SK-N-SH (cell line): ENCODE results near the gene BMPR1A. TPM values are rescaled to one million over a fixed set of nuclear protein-coding genes. Genes with fewer than 3 reads are reported as not detected.

Source experiments
- CTCF ChIA-PET: fragments of 300-600, 350-600 bp; formaldehyde crosslinking; extraction: SDS; loops from one replicate; lab custom pipeline; 2021; lab: Yijun Ruan, JAX
- POLR2A ChIA-PET: fragments of 350-600 bp; sonication (Branson Sonifier 250); formaldehyde crosslinking; extraction: SDS; loops from one replicate; lab custom pipeline; 2020; ENCODE audit warnings: antibody characterized with exemption, inconsistent platforms; lab: Yijun Ruan, JAX
- DNase-seq: peaks from one replicate; pipeline ENCODE4 v3.0.0; 2012
- H2AFZ ChIP-seq: fragments of 200-600 bp; sonication (generic); 2 replicates; pipeline ENCODE4 v1.8.1; 2016; ENCODE audit warnings: antibody characterized with exemption, mild to moderate bottlenecking, low read depth
- H3F3A ChIP-seq: fragments of 200-600 bp; sonication (generic); replicated peaks from 2 replicates; pipeline ENCODE3; 2016; ENCODE audit warnings: antibody characterized with exemption, mild to moderate bottlenecking; ENCODE audit not compliant: insufficient read depth
- H3K27ac ChIP-seq, 2 experiments: fragments of 200-500 bp in 1 of 2; fragments of 200-600 bp in 1 of 2; sonication (Bioruptor generic) in 1 of 2; sonication (generic), shearing (Covaris generic) in 1 of 2; 2 replicates each; pipeline versions ENCODE4 v1.5.1 to v1.6.1; 2014 to 2016; ENCODE audit warnings: low read depth in 2 of 2, inconsistent platforms in 1 of 2, low read length in 1 of 2, mild to moderate bottlenecking in 1 of 2, mixed read lengths in 1 of 2
- H3K27me3 ChIP-seq: fragments of 200-600 bp; sonication (generic), shearing (Covaris generic); 2 replicates; pipeline ENCODE4 v1.6.1; 2016; ENCODE audit warnings: mixed run types; ENCODE audit not compliant: insufficient read depth
- H3K36me3 ChIP-seq, 2 experiments: fragments of 200-500 bp in 1 of 2; fragments of 200-600 bp in 1 of 2; sonication (Bioruptor generic) in 1 of 2; sonication (generic) in 1 of 2; replicated peaks in 1 of 2; 2 replicates each; pipeline versions ENCODE3 to v1.5.1; 2014 to 2016; ENCODE audit warnings: low read length in 1 of 2, mild to moderate bottlenecking in 1 of 2; ENCODE audit not compliant: insufficient read depth in 2 of 2, control insufficient read depth in 1 of 2
- H3K4me1 ChIP-seq, 2 experiments: fragments of 200-500 bp in 1 of 2; fragments of 200-600 bp in 1 of 2; sonication (Bioruptor generic) in 1 of 2; sonication (generic), shearing (Covaris generic) in 1 of 2; 2 replicates each; pipeline versions ENCODE4 v1.5.1 to v1.6.1; 2014 to 2016; ENCODE audit warnings: low read depth in 1 of 2, low read length in 1 of 2, mixed run types in 1 of 2; ENCODE audit not compliant: insufficient read depth in 2 of 2, control insufficient read depth in 1 of 2
- H3K4me2 ChIP-seq: fragments of 200-600 bp; sonication (generic), shearing (Covaris generic); 2 replicates; pipeline ENCODE4 v1.6.1; 2017; ENCODE audit warnings: mixed run types
- H3K4me3 ChIP-seq, 2 experiments: fragments of 200-500 bp in 1 of 2; fragments of 200-600 bp in 1 of 2; sonication (Bioruptor generic) in 1 of 2; sonication (generic), shearing (Covaris generic) in 1 of 2; 2 replicates each; pipeline versions ENCODE4 v1.5.1 to v1.8.1; 2014 to 2016; ENCODE audit warnings: low read depth in 2 of 2, inconsistent platforms in 1 of 2, low read length in 1 of 2, mild to moderate bottlenecking in 1 of 2, mixed read lengths in 1 of 2, moderate library complexity in 1 of 2
- H3K79me2 ChIP-seq: fragments of 200-600 bp; sonication (generic); 2 replicates; pipeline ENCODE4 v1.8.1; 2017; ENCODE audit warnings: mild to moderate bottlenecking; ENCODE audit not compliant: insufficient read depth
- H3K9ac ChIP-seq: fragments of 200-600 bp; sonication (generic); 2 replicates; pipeline ENCODE4 v1.6.1; 2017; ENCODE audit warnings: mixed run types
- H3K9me2 ChIP-seq: fragments of 200-600 bp; sonication (generic); 2 replicates; pipeline ENCODE4 v1.6.1; 2017; ENCODE audit warnings: mixed run types
- H3K9me3 ChIP-seq: fragments of 200-600 bp; sonication (generic); 2 replicates; pipeline ENCODE4 v1.6.1; 2017; ENCODE audit warnings: mixed run types, mild to moderate bottlenecking, moderate library complexity
- H4K20me1 ChIP-seq: fragments of 200-600 bp; sonication (generic); 2 replicates; pipeline ENCODE4 v1.6.1; 2017; ENCODE audit warnings: mild to moderate bottlenecking, mixed run types; ENCODE audit not compliant: insufficient read depth
- CTCF ChIP-seq: fragments of 200-600 bp; sonication (generic); IDR thresholded peaks from 2 replicates; pipeline ENCODE4 v1.6.1; 2017; ENCODE audit warnings: antibody characterized with exemption, mild to moderate bottlenecking, moderate library complexity
- EZH2phosphoT487 ChIP-seq: fragments of 200-600 bp; sonication (generic); IDR thresholded peaks from 2 replicates; pipeline ENCODE4 v1.6.1; 2017; ENCODE audit warnings: low read depth, mixed run types, mild to moderate bottlenecking, antibody characterized with exemption, moderate library complexity, borderline replicate concordance
- FOXM1 ChIP-seq: IDR thresholded peaks from 2 replicates; pipeline ENCODE4 v1.4.0; 2012; ENCODE audit warnings: low read depth, mild to moderate bottlenecking
- GABPA ChIP-seq: IDR thresholded peaks from 2 replicates; pipeline ENCODE4 v1.4.0; 2012; ENCODE audit warnings: low read depth, mild to moderate bottlenecking
- GATA2 ChIP-seq: sonication (generic); formaldehyde crosslinking; IDR thresholded peaks from 2 replicates; pipeline ENCODE4 v1.5.0; 2020; ENCODE audit warnings: mild to moderate bottlenecking, missing genetic modification reagents
- IRF3 ChIP-seq: fragments of 150-350 bp; IDR thresholded peaks from 2 replicates; pipeline ENCODE4 v1.6.1; 2016; ENCODE audit warnings: mild to moderate bottlenecking, low read depth, low read length
- JUND ChIP-seq: IDR thresholded peaks from 2 replicates; pipeline ENCODE4 v1.4.0; 2012
- MEF2A ChIP-seq: IDR thresholded peaks from 2 replicates; pipeline ENCODE4 v1.4.0; 2012; ENCODE audit warnings: low read depth, borderline replicate concordance
- MXI1 ChIP-seq: IDR thresholded peaks from 2 replicates; pipeline ENCODE4 v1.6.1; 2012; ENCODE audit warnings: mild to moderate bottlenecking, low read depth, low read length, improper control_type of control experiment
- NFIC ChIP-seq: IDR thresholded peaks from 2 replicates; pipeline ENCODE4 v1.4.0; 2012; ENCODE audit warnings: borderline replicate concordance
- NRF1 ChIP-seq: IDR thresholded peaks from 2 replicates; pipeline ENCODE4 v1.6.1; 2012; ENCODE audit warnings: low read depth, mild to moderate bottlenecking, low read length
- PBX3 ChIP-seq: IDR thresholded peaks from 2 replicates; pipeline ENCODE4; 2012
- RAD21 ChIP-seq: IDR thresholded peaks from 2 replicates; pipeline ENCODE4 v1.6.1; 2012; ENCODE audit warnings: mild to moderate bottlenecking, low read length
- RCOR1 ChIP-seq: fragments of 150-350 bp; IDR thresholded peaks from 2 replicates; pipeline ENCODE4 v1.6.1; 2017; ENCODE audit warnings: antibody characterized with exemption, low read length
- REST ChIP-seq: IDR thresholded peaks from 2 replicates; pipeline ENCODE4 v1.6.1; 2012; ENCODE audit warnings: mild to moderate bottlenecking, low read depth, low read length, moderate library complexity
- RFX5 ChIP-seq: IDR thresholded peaks from 2 replicates; pipeline ENCODE4 v1.6.1; 2012; ENCODE audit warnings: mild to moderate bottlenecking, improper control_type of control experiment, low read length
- RXRA ChIP-seq: IDR thresholded peaks from 2 replicates; pipeline ENCODE4 v1.4.0; 2012; ENCODE audit warnings: low read depth, mild to moderate bottlenecking, borderline replicate concordance
- SIN3A ChIP-seq: IDR thresholded peaks from 2 replicates; pipeline ENCODE4 v1.6.1; 2012; ENCODE audit warnings: low read depth, mild to moderate bottlenecking, low read length, moderate library complexity, borderline replicate concordance
- SMC3 ChIP-seq: IDR thresholded peaks from 2 replicates; pipeline ENCODE4 v1.6.1; 2012; ENCODE audit warnings: low read depth, low read length, improper control_type of control experiment
- TCF12 ChIP-seq: IDR thresholded peaks from 2 replicates; pipeline ENCODE4 v1.4.0; 2012
- TEAD4 ChIP-seq: IDR thresholded peaks from 2 replicates; pipeline ENCODE4 v1.4.0; 2012; ENCODE audit warnings: mild to moderate bottlenecking, borderline replicate concordance; ENCODE audit not compliant: insufficient read depth
- USF1 ChIP-seq: IDR thresholded peaks from 2 replicates; pipeline ENCODE4 v1.4.0; 2012; ENCODE audit warnings: low read depth, borderline replicate concordance
- YY1 ChIP-seq: IDR thresholded peaks from 2 replicates; pipeline ENCODE4 v1.4.0; 2012; ENCODE audit warnings: low read depth, mild to moderate bottlenecking
- ZBTB33 ChIP-seq: IDR thresholded peaks from 2 replicates; pipeline ENCODE4 v1.4.0; 2012; ENCODE audit warnings: low read depth, borderline replicate concordance
- WGBS: methylation state at CpG from one replicate; pipeline ENCODE4 v1.1.6; 2017; ENCODE audit warnings: low lambda C conversion rate; 5-methylcytosine and 5-hydroxymethylcytosine counted together
- polyA plus RNA-seq, 3 experiments: library from polyadenylated mRNA; depleted of rRNA; stranded (reverse); fragments of >200 nt; gene quantifications; 2 replicates each; pipeline ENCODE4 v1.2.3, GENCODE V29; 2012

The BMPR1A gene
- polyA plus RNA-seq, 1 of the 3 experiments (the other 2 are of a cell fraction) = 12.7 TPM

- WGBS = 76% methylated on average over 4 of the region's 4 CpGs
- Histone ChIP-seq H3K4me3 (no peak overlapping the region), H3K9ac (no peak overlapping the region), H3K79me2 (peaks cover 58% of the 10 kb centered on the region), H3K9me3 (no peaks in the 10 kb centered on the region), H3K27ac (peak overlapping the region in 1 of 2 experiments; percentile 59; a peak in 2 of 4 replicates), H2AFZ (no peak overlapping the region), H3K36me3 (peaks cover 13 to 40% of the 10 kb centered on the region in 2 experiments), H3K27me3 (no peaks in the 10 kb centered on the region), H3K9me2 (no peaks in the 10 kb centered on the region), H3F3A (no peaks in the 10 kb centered on the region), H3K4me1 (peaks cover 0 to 5% of the 10 kb centered on the region in 2 experiments; a peak in 1 of 4 replicates), H3K4me2 (no peak overlapping the region), H4K20me1 (peaks cover 34% of the 10 kb centered on the region)
- ChIA-PET POLR2A (interaction anchor here (0.6 kb wide), 1 partner anchor 10 kb away, joined by 3 read pairs; no protein-coding TSS in a partner anchor), CTCF (interaction anchor here (0.6 to 1.4 kb wide), 5 partner anchors 12 to 148 kb away, joined by 3 to 4 read pairs (median 3); no protein-coding TSS in a partner anchor)
- DNase-seq = peak; percentile 58
- TF ChIP-seq JUND (no peak), EZH2phosphoT487 (no peak), IRF3 (no peak), FOXM1 (no peak), SMC3 (no peak), GATA2 (CRISPR knock-in tag) (peak; percentile 62), CTCF (no peak), NFIC (no peak), MEF2A (no peak), USF1 (no peak), RAD21 (no peak), RCOR1 (peak; percentile 36; the same call in 1 of the 2 replicates), RFX5 (no peak), ZBTB33 (no peak), GABPA (no peak), REST (no peak), TEAD4 (no peak), YY1 (no peak), TCF12 (no peak), SIN3A (no peak), PBX3 (0 out of 2 replicates have a peak, but pooled peaks have one; percentile 8), MXI1 (0 out of 2 replicates have a peak, but pooled peaks have one; percentile 21), NRF1 (no peak), RXRA (no peak)
Measured at GRCh38 chr10:86840498-86840897, 84.1 kb downstream of the BMPR1A start.
